Naive thymus-derived CD4-positive, alpha-beta T cell (primary cell): ENCODE measurements around the gene OSBPL10. TPM values are rescaled to one million over a fixed set of nuclear protein-coding genes. Genes with fewer than 3 reads are reported as not detected.

Experiments
- ATAC-seq: fragments of 150-1000 bp; cut with Tn5 transposase; 2 replicates; pipeline ENCODE4 v1.10.0; 2021; ENCODE audit warnings: mild to moderate bottlenecking, moderate library complexity
- CTCF ChIA-PET: fragments of 350-600 bp; sonication (Branson Sonifier 250); formaldehyde crosslinking; loops from one replicate; lab custom pipeline; 2021; ENCODE audit warnings: antibody characterized with exemption; lab: Charles Lee
- POLR2A ChIA-PET: fragments of 350-600 bp; sonication (Branson Sonifier 250); formaldehyde crosslinking; loops from one replicate; lab custom pipeline; 2021; ENCODE audit warnings: antibody characterized with exemption, inconsistent platforms; lab: Charles Lee
- DNase-seq, 9 donors: peaks; one replicate each; pipeline versions ENCODE4 v3.0.0 to v3.0.0-alpha.2; 2020 to 2022; ENCODE audit warnings: mixed read lengths in 1 of 9
- H3K27ac ChIP-seq: one replicate; pipeline ENCODE4 v1.7.0; 2013; ENCODE audit warnings: mild to moderate bottlenecking, low read depth, low read length, moderate library complexity
- H3K27me3 ChIP-seq, 2 donors: one replicate each; pipeline ENCODE4 v1.7.0; 2013; ENCODE audit warnings: low read length in 2 of 2, mild to moderate bottlenecking in 2 of 2, moderate library complexity in 2 of 2; ENCODE audit not compliant: control insufficient read depth in 2 of 2, insufficient read depth in 2 of 2
- H3K36me3 ChIP-seq, 3 experiments: 1 replicate in 2 of 3; 2 replicates in 1 of 3; pipeline ENCODE4 v1.7.0; 2013; ENCODE audit warnings: low read length in 3 of 3, mild to moderate bottlenecking in 3 of 3, moderate library complexity in 1 of 3; ENCODE audit not compliant: insufficient read depth in 3 of 3, control insufficient read depth in 2 of 3
- H3K4me1 ChIP-seq, 2 donors: one replicate each; pipeline ENCODE4 v1.7.0; 2013; ENCODE audit warnings: low read length in 2 of 2, mild to moderate bottlenecking in 2 of 2, moderate library complexity in 1 of 2; ENCODE audit not compliant: control insufficient read depth in 2 of 2, insufficient read depth in 2 of 2
- H3K4me3 ChIP-seq: 2 replicates; pipeline ENCODE4 v1.7.0; 2013; ENCODE audit warnings: mild to moderate bottlenecking, low read length
- H3K9me3 ChIP-seq, 3 experiments: 1 replicate in 2 of 3; 2 replicates in 1 of 3; pipeline ENCODE4 v1.7.0; 2013; ENCODE audit warnings: low read length in 3 of 3; ENCODE audit not compliant: control insufficient read depth in 2 of 3
- H3K27ac Mint-ChIP-seq, 9 donors: one replicate each; pipeline ENCODE4 v1.8.0; 2020 to 2022; ENCODE audit warnings: mixed read lengths in 9 of 9, mild to moderate bottlenecking in 8 of 9, moderate library complexity in 5 of 9, inconsistent platforms in 2 of 9
- H3K27me3 Mint-ChIP-seq, 5 donors: one replicate each; pipeline ENCODE4 v1.8.0; 2021 to 2022; ENCODE audit warnings: mixed read lengths in 5 of 5, mild to moderate bottlenecking in 1 of 5
- H3K36me3 Mint-ChIP-seq, 5 donors: one replicate each; pipeline ENCODE4 v1.8.0; 2020 to 2022; ENCODE audit warnings: mixed read lengths in 5 of 5, mild to moderate bottlenecking in 3 of 5, inconsistent platforms in 1 of 5
- H3K4me1 Mint-ChIP-seq, 7 donors: one replicate each; pipeline ENCODE4 v1.8.0; 2020 to 2022; ENCODE audit warnings: mixed read lengths in 7 of 7, mild to moderate bottlenecking in 3 of 7, inconsistent platforms in 1 of 7
- H3K4me3 Mint-ChIP-seq, 10 donors: one replicate each; pipeline ENCODE4 v1.8.0; 2020 to 2022; ENCODE audit warnings: mild to moderate bottlenecking in 10 of 10, mixed read lengths in 10 of 10, moderate library complexity in 6 of 10, inconsistent platforms in 2 of 10
- H3K9me3 Mint-ChIP-seq, 11 donors: one replicate each; pipeline ENCODE4 v1.8.0; 2020 to 2022; ENCODE audit warnings: mixed read lengths in 11 of 11, mild to moderate bottlenecking in 4 of 11, inconsistent platforms in 1 of 11, moderate library complexity in 1 of 11
- intact Hi-C, 2 donors: fragments of 100-400 bp; cut with micrococcal nuclease; formaldehyde crosslinking; loops; one replicate each; pipeline ENCODE4 v1.15.1; 2023
- polyA plus RNA-seq, 2 donors: library from polyadenylated mRNA; unstranded; fragments of 300-500 nt; fragmentation: Illumina TruSeq; gene quantifications; one replicate each; pipeline ENCODE4 v1.2.3, GENCODE V29; 2021
- total RNA-seq, 6 experiments: library from RNA in 5 of 6; stranded (reverse) in 5 of 6; gene quantifications; 1 replicate in 5 of 6; 2 replicates in 1 of 6; pipeline ENCODE4 v1.2.3 and lab custom pipeline; 2021 to 2026

The OSBPL10 gene
- total and polyA plus RNA-seq, 7 experiments from 2014 or later = 0.15 to 6.8 (median 0.59) TPM

- Mint-ChIP-seq H3K27ac (peak overlapping the region in 1 of 9 donors; percentile 36), H3K4me3 (peak overlapping the region in 1 of 10 donors; percentile 2), H3K36me3 (peaks cover 0 to 6% (median 0%) of the 10 kb centered on the region in 5 donors), H3K9me3 (no peaks in the 10 kb centered on the region), H3K4me1 (peaks cover 0 to 60% (median 0%) of the 10 kb centered on the region in 7 donors), H3K27me3 (no peaks in the 10 kb centered on the region)
- no peaks in the 10 kb centered on the region for H3K27me3 ChIP-seq
- no peak overlapping the region for H3K4me3 ChIP-seq
- no peak for DNase-seq
- no peak overlapping the region for H3K27ac ChIP-seq
- ATAC-seq = peak; percentile 52
- no peaks in the 10 kb centered on the region for H3K4me1 ChIP-seq
- intact Hi-C loops = no loop called here
- no peaks in the 10 kb centered on the region for H3K9me3 ChIP-seq
- H3K36me3 ChIP-seq = no peaks in the 10 kb centered on the region
- POLR2A ChIA-PET = no interaction called here
- CTCF ChIA-PET = no interaction called here
These were observed 218.8 kb downstream of the OSBPL10 start for GRCh38 chr3:31762097-31762764.

- POLR2A ChIA-PET = no interaction called here
- intact Hi-C loops = no loop called here
- CTCF ChIA-PET = no interaction called here
- H3K4me1 Mint-ChIP-seq = peaks cover 7 to 63% (median 9%) of the 10 kb centered on the region in 7 donors
- no peaks in the 10 kb centered on the region for H3K27me3 Mint-ChIP-seq
- ATAC-seq (no peak), DNase-seq (no peak)
- Histone ChIP-seq H3K27ac (no peak overlapping the region), H3K36me3 (no peaks in the 10 kb centered on the region), H3K9me3 (no peaks in the 10 kb centered on the region), H3K4me1 (no peaks in the 10 kb centered on the region), H3K4me3 (no peak overlapping the region), H3K27me3 (no peaks in the 10 kb centered on the region)
- H3K27ac Mint-ChIP-seq = no peak overlapping the region
- H3K36me3 Mint-ChIP-seq = peaks cover 0 to 3% (median 0%) of the 10 kb centered on the region in 5 donors
- no peaks in the 10 kb centered on the region for H3K9me3 Mint-ChIP-seq
- H3K4me3 Mint-ChIP-seq = no peak overlapping the region
These were observed 220.4 kb downstream of the OSBPL10 start for GRCh38 chr3:31760654-31761053.

DNA sequence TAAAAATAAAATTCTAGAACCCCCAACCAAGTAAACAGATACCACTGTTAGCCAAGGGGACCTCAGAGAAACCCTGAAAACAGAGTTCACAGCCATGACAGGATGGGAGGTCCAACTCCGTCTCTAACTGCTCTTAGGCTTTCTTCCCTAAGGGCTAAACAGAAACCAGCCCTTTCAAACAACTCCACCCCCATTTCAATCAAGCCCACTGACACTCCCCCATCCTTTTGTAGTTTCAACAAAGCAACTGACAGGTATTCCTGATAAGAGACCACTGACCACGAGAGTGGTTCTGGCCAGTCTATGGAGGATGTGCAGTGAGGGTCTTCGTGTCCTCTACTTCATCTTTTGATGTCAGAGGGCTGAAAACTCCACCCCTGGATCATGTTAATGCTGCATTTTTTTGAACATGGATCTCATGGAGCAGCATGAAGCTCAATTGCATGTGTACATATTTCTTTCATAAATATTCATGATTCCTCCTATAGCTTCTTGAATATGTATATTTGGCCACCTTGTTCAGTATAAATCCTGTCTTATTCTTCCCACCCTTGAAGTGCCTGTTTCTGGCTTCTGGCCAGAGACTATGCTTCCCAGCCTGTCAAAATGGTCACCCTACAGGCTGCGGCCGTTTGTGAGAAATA is 222.6 kb downstream of the OSBPL10 start:
- ChIA-PET POLR2A (no interaction called here), CTCF (no interaction called here)
- DNase-seq = no peak
- H3K27ac ChIP-seq = no peak overlapping the region
- H3K4me3 Mint-ChIP-seq = peak overlapping the region in 1 of 10 donors; percentile 13
- H3K27me3 ChIP-seq = no peaks in the 10 kb centered on the region
- no peaks in the 10 kb centered on the region for H3K36me3 ChIP-seq
- peaks cover 10 to 69% (median 15%) of the 10 kb centered on the region in 7 donors for H3K4me1 Mint-ChIP-seq
- H3K27ac Mint-ChIP-seq = peak overlapping the region in 1 of 9 donors; percentile 95
- H3K36me3 Mint-ChIP-seq = peaks cover 0 to 11% (median 0%) of the 10 kb centered on the region in 5 donors
- ATAC-seq = no peak
- H3K4me1 ChIP-seq = peaks cover 0 to 4% of the 10 kb centered on the region in 2 donors
- intact Hi-C loops = no loop called here
- H3K9me3 ChIP-seq = no peaks in the 10 kb centered on the region
- no peak overlapping the region for H3K4me3 ChIP-seq
- H3K27me3 Mint-ChIP-seq = no peaks in the 10 kb centered on the region
- no peaks in the 10 kb centered on the region for H3K9me3 Mint-ChIP-seq

GRCh38 chr3:31755926-31756658 is 225.0 kb downstream of the OSBPL10 start:
- peaks cover 0 to 4% of the 10 kb centered on the region in 2 donors for H3K4me1 ChIP-seq
- intact Hi-C loops = loop anchor here in 1 of 2 donors (2.0 kb wide), 1 partner anchor 223 kb away; the partner anchor contains the start of gene STT3B
- H3K9me3 ChIP-seq = no peaks in the 10 kb centered on the region
- H3K4me3 ChIP-seq = no peak overlapping the region
- H3K36me3 Mint-ChIP-seq = peaks cover 0 to 12% (median 0%) of the 10 kb centered on the region in 5 donors
- H3K36me3 ChIP-seq = no peaks in the 10 kb centered on the region
- H3K27ac Mint-ChIP-seq = peak overlapping the region in 5 of 9 donors; percentile 0 to 95 (median 13)
- peaks cover 8 to 54% (median 14%) of the 10 kb centered on the region in 7 donors for H3K4me1 Mint-ChIP-seq
- ATAC-seq (peak; percentile 18), DNase-seq (peak in 2 of 9 donors; percentile 22 to 39)
- ChIA-PET POLR2A (no interaction called here), CTCF (no interaction called here)
- H3K4me3 Mint-ChIP-seq = peak overlapping the region in 9 of 10 donors; percentile 15 to 79 (median 49)
- H3K27ac ChIP-seq = no peak overlapping the region
- no peaks in the 10 kb centered on the region for H3K27me3 Mint-ChIP-seq
- no peaks in the 10 kb centered on the region for H3K27me3 ChIP-seq
- no peaks in the 10 kb centered on the region for H3K9me3 Mint-ChIP-seq

GRCh38 chr3:31754575-31755278 is 226.3 kb downstream of the OSBPL10 start:
- ATAC-seq (no peak), DNase-seq (no peak)
- Histone ChIP-seq H3K9me3 (no peaks in the 10 kb centered on the region), H3K27me3 (no peaks in the 10 kb centered on the region), H3K27ac (no peak overlapping the region), H3K4me1 (peaks cover 0 to 4% of the 10 kb centered on the region in 2 donors), H3K36me3 (no peaks in the 10 kb centered on the region), H3K4me3 (no peak overlapping the region)
- intact Hi-C loops = no loop called here
- H3K4me3 Mint-ChIP-seq = peak overlapping the region in 1 of 10 donors; percentile 79
- H3K27me3 Mint-ChIP-seq = peaks cover 0 to 3% (median 0%) of the 10 kb centered on the region in 5 donors
- POLR2A ChIA-PET = no interaction called here
- CTCF ChIA-PET = interaction anchor here (0.5 to 0.6 kb wide), 3 partner anchors 277 to 528 kb away, joined by 3 read pairs; no protein-coding TSS in a partner anchor
- H3K9me3 Mint-ChIP-seq = no peaks in the 10 kb centered on the region
- H3K4me1 Mint-ChIP-seq = peaks cover 8 to 54% (median 14%) of the 10 kb centered on the region in 7 donors
- H3K36me3 Mint-ChIP-seq = peaks cover 0 to 10% (median 0%) of the 10 kb centered on the region in 5 donors
- peak overlapping the region in 1 of 9 donors; percentile 95 for H3K27ac Mint-ChIP-seq

DNA sequence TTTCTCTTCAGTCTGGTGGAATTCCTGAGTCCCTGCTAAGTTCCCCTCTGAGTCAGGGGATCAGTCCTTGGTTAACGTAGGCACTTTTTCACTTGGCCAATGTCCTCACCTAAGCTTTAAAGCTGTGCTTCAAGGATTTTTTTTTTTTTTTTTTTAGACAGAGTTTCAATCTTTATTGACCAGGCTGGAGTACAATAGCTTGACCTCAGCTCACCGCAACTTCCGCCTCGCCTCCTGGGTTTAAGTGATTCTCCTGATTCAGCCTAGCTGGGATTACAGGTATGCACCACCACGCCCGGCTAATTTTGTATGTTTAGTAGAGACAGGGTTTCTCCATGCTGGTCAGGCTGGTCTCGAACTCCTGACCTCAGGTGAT is 228.0 kb downstream of the OSBPL10 start:
- Mint-ChIP-seq H3K4me1 (peaks cover 7 to 45% (median 14%) of the 10 kb centered on the region in 7 donors), H3K27ac (no peak overlapping the region), H3K36me3 (peaks cover 0 to 10% (median 0%) of the 10 kb centered on the region in 5 donors), H3K4me3 (no peak overlapping the region), H3K27me3 (peaks cover 0 to 3% (median 0%) of the 10 kb centered on the region in 5 donors), H3K9me3 (no peaks in the 10 kb centered on the region)
- Histone ChIP-seq H3K27me3 (no peaks in the 10 kb centered on the region), H3K27ac (no peak overlapping the region), H3K9me3 (no peaks in the 10 kb centered on the region), H3K4me1 (peaks cover 0 to 4% of the 10 kb centered on the region in 2 donors), H3K4me3 (no peak overlapping the region), H3K36me3 (no peaks in the 10 kb centered on the region)
- no peak for DNase-seq
- ChIA-PET POLR2A (no interaction called here), CTCF (no interaction called here)
- intact Hi-C loops = no loop called here
- no peak for ATAC-seq
